ENCODE data around the gene ATP11A.

Gene ATP11A

GRCh38 chr13:112844411-112844810 lies 154.6 kb downstream of the ATP11A start:
- DNase-seq (ENCODE audit: low spot score in 2 of 2) = no peak
- H3K9me3 Mint-ChIP-seq = no peaks in the 10 kb centered on the region
- no peak overlapping the region for H3K4me3 Mint-ChIP-seq
- H3K36me3 Mint-ChIP-seq = peaks cover 6% of the 10 kb centered on the region
- no peaks in the 10 kb centered on the region for H3K4me1 Mint-ChIP-seq
- no peak for ATAC-seq
- H3K27ac Mint-ChIP-seq = no peak overlapping the region

GRCh38 chr13:112844879-112845278 lies 155.0 kb downstream of the ATP11A start:
- Mint-ChIP-seq H3K27ac (no peak overlapping the region), H3K9me3 (no peaks in the 10 kb centered on the region), H3K4me1 (no peaks in the 10 kb centered on the region), H3K4me3 (no peak overlapping the region), H3K36me3 (peaks cover 6% of the 10 kb centered on the region)
- ATAC-seq (no peak), DNase-seq (ENCODE audit: low spot score in 2 of 2) (no peak)

DNA sequence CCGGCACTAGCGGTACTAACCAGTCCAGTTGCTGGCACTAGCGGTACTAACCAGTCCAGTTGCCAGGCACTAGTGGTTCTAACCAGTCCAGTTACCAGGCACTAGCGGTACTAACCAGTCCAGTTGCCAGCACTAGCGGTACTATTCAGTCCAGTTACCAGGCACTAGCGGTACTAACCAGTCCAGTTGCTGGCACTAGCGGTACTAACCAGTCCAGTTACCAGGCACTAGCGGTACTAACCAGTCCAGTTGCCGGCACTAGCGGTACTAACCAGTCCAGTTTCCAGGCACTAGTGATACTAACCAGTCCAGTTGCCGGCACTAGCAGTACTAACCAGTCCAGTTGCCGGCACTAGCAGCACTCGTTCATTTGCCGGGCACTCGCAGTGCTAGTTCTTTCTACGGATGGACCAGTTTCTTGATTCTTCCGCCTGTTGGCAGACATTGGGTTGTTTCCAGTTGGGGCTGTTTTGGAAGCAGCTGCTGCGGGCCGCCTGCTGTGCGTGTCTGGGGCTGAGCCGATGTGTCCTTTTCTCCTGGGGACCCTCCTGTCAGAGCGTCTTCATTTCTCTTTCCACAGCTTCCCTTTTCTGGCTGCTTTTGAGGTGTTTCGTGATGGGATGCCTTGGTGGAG lies 155.8 kb downstream of the ATP11A start:
- no peak overlapping the region for H3K27ac Mint-ChIP-seq
- peaks cover 6% of the 10 kb centered on the region for H3K36me3 Mint-ChIP-seq
- ATAC-seq (no peak), DNase-seq (ENCODE audit: low spot score in 2 of 2) (no peak)
- no peaks in the 10 kb centered on the region for H3K4me1 Mint-ChIP-seq
- H3K4me3 Mint-ChIP-seq = no peak overlapping the region
- H3K9me3 Mint-ChIP-seq = no peaks in the 10 kb centered on the region

- H3K9me3 Mint-ChIP-seq = no peaks in the 10 kb centered on the region
Observed at GRCh38 chr13:112846411-112847115, 156.7 kb downstream of the ATP11A start.

DNA sequence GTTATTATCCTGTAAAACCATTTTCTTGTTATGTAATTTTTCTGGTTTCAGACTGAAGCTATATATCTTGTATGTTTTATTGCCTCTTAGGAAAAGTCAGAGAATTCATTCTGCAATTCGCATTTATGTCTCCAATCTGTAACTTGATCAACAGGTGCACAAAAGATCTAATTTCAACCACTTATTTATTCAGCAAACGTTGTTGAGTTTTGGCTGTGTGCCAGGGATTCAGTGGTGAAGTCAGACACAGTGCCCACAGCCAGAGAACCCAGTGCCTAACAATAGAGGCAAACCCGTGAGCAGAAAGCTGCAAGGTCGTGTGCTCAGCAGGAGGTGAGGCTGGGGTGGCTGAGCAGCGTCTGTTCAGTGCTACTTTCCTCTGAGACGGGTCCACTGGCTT lies 159.7 kb downstream of the ATP11A start:
- no peak for ATAC-seq
- DNase-seq (ENCODE audit: low spot score in 2 of 2) = no peak
- Mint-ChIP-seq H3K27ac (peak overlapping the region; percentile 17), H3K4me3 (no peak overlapping the region), H3K36me3 (peaks cover 31% of the 10 kb centered on the region), H3K9me3 (no peaks in the 10 kb centered on the region), H3K4me1 (no peaks in the 10 kb centered on the region)

More at GRCh38 chr13:112846411-112847115, 156.7 kb downstream of the ATP11A start:
- no peak overlapping the region for H3K4me3 Mint-ChIP-seq
- DNase-seq (ENCODE audit: low spot score in 2 of 2) = no peak
- H3K27ac Mint-ChIP-seq = no peak overlapping the region
- no peaks in the 10 kb centered on the region for H3K4me1 Mint-ChIP-seq
- no peak for ATAC-seq
- peaks cover 14% of the 10 kb centered on the region for H3K36me3 Mint-ChIP-seq

DNA sequence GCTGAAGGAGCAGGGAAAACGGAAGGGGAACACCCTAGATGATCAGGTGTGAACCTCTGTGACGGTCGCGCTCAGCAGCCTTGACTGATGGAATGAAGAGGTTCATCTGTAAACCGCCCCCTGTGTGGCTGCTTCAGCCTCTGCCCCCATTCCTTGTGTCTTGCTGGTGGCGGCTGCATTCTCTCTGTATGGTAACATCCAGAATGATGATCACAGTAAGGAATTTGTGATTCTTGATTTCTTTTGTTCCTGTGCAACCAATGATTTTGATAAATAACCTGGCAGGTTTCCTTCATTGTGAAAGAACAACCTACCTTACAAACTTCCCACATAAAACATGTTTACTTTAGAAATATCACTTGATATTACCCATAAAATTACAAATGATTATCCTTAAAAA lies 160.4 kb downstream of the ATP11A start:
- H3K9me3 Mint-ChIP-seq = no peaks in the 10 kb centered on the region
- no peak overlapping the region for H3K27ac Mint-ChIP-seq
- ATAC-seq (no peak), DNase-seq (ENCODE audit: low spot score in 2 of 2) (no peak)
- peaks cover 39% of the 10 kb centered on the region for H3K36me3 Mint-ChIP-seq
- no peak overlapping the region for H3K4me3 Mint-ChIP-seq
- H3K4me1 Mint-ChIP-seq = no peaks in the 10 kb centered on the region

GRCh38 chr13:112851107-112852038 lies 161.5 kb downstream of the ATP11A start:
- Mint-ChIP-seq H3K4me1 (no peaks in the 10 kb centered on the region), H3K9me3 (no peaks in the 10 kb centered on the region), H3K4me3 (no peak overlapping the region), H3K27ac (peak overlapping the region; percentile 69), H3K36me3 (peaks cover 50% of the 10 kb centered on the region)
- ATAC-seq = no peak
- DNase-seq (ENCODE audit: low spot score in 2 of 2) = no peak

GRCh38 chr13:112852392-112852791 lies 162.6 kb downstream of the ATP11A start:
- H3K27ac Mint-ChIP-seq = peak overlapping the region; percentile 69
- no peaks in the 10 kb centered on the region for H3K4me1 Mint-ChIP-seq
- ATAC-seq (no peak), DNase-seq (ENCODE audit: low spot score in 2 of 2) (no peak)
- H3K36me3 Mint-ChIP-seq = peaks cover 60% of the 10 kb centered on the region
- H3K4me3 Mint-ChIP-seq = no peak overlapping the region
- H3K9me3 Mint-ChIP-seq = no peaks in the 10 kb centered on the region

GRCh38 chr13:112852808-112853207 lies 163.0 kb downstream of the ATP11A start:
- Mint-ChIP-seq H3K4me3 (no peak overlapping the region), H3K4me1 (no peaks in the 10 kb centered on the region), H3K27ac (peak overlapping the region; percentile 69), H3K36me3 (peaks cover 64% of the 10 kb centered on the region), H3K9me3 (no peaks in the 10 kb centered on the region)
- no peak for DNase-seq (ENCODE audit: low spot score in 2 of 2)
- no peak for ATAC-seq

- H3K36me3 Mint-ChIP-seq = peaks cover 79% of the 10 kb centered on the region
- DNase-seq (ENCODE audit: low spot score in 2 of 2) = no peak
- ATAC-seq = no peak
- H3K9me3 Mint-ChIP-seq = no peaks in the 10 kb centered on the region
- no peaks in the 10 kb centered on the region for H3K4me1 Mint-ChIP-seq
- H3K27ac Mint-ChIP-seq = no peak overlapping the region
- H3K4me3 Mint-ChIP-seq = no peak overlapping the region
Observed at GRCh38 chr13:112854321-112854720, 164.5 kb downstream of the ATP11A start.

- no peak for DNase-seq (ENCODE audit: low spot score in 2 of 2)
- peaks cover 91% of the 10 kb centered on the region for H3K36me3 Mint-ChIP-seq
- no peaks in the 10 kb centered on the region for H3K4me1 Mint-ChIP-seq
- no peak overlapping the region for H3K4me3 Mint-ChIP-seq
- ATAC-seq = no peak
- H3K27ac Mint-ChIP-seq = no peak overlapping the region
- no peaks in the 10 kb centered on the region for H3K9me3 Mint-ChIP-seq
Observed at GRCh38 chr13:112855859-112856258, 166.0 kb downstream of the ATP11A start.

- no peaks in the 10 kb centered on the region for H3K4me1 Mint-ChIP-seq
- ATAC-seq (no peak), DNase-seq (ENCODE audit: low spot score in 2 of 2) (no peak)
- no peaks in the 10 kb centered on the region for H3K9me3 Mint-ChIP-seq
- peaks cover 75% of the 10 kb centered on the region for H3K36me3 Mint-ChIP-seq
- no peak overlapping the region for H3K4me3 Mint-ChIP-seq
- H3K27ac Mint-ChIP-seq = no peak overlapping the region
Observed at GRCh38 chr13:112857914-112858490, 168.2 kb downstream of the ATP11A start.

- DNase-seq (ENCODE audit: low spot score in 2 of 2) = no peak
- no peak overlapping the region for H3K4me3 Mint-ChIP-seq
- no peaks in the 10 kb centered on the region for H3K9me3 Mint-ChIP-seq
- ATAC-seq = no peak
- H3K4me1 Mint-ChIP-seq = no peaks in the 10 kb centered on the region
- no peak overlapping the region for H3K27ac Mint-ChIP-seq
- peaks cover 69% of the 10 kb centered on the region for H3K36me3 Mint-ChIP-seq
Observed at GRCh38 chr13:112859128-112859816, 169.4 kb downstream of the ATP11A start.

DNA sequence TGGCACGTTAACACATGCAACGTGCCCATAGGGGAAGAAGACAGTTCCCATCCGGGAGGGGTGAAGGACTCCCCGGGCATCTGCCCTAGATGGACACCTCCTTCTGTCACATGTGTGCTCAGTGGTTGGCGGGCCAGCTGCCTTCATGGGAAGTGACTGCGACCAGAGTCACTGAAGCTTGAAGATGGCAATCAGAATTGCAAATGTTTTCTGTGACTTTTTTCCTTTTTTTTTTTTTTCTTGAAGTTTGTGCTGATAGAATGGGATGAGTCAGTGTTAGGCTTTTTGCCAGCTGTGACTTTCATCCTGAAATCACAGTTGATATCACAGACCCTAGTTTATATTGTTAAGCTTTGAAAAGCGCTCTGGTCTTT lies 170.0 kb downstream of the ATP11A start:
- no peaks in the 10 kb centered on the region for H3K9me3 Mint-ChIP-seq
- ATAC-seq (no peak), DNase-seq (ENCODE audit: low spot score in 2 of 2) (no peak)
- H3K27ac Mint-ChIP-seq = no peak overlapping the region
- peaks cover 64% of the 10 kb centered on the region for H3K36me3 Mint-ChIP-seq
- no peak overlapping the region for H3K4me3 Mint-ChIP-seq
- no peaks in the 10 kb centered on the region for H3K4me1 Mint-ChIP-seq

All from stimulated activated effector memory CD8-positive, alpha-beta T cell treated with anti-CD3 and anti-CD28 coated beads, Interleukin-12 subunit alpha, Interleukin-12 subunit beta, amount 100 ng/mL, for 72 hours (primary cell).